AG10803 (cell line): ENCODE data around the gene CEP95.
"Not testable (repeated sequence)": the region's sequence is repeated elsewhere in the genome, so short reads cannot be mapped to it uniquely, and the experiment has no call there.

Experiments used
- DNase-seq: peaks from one replicate; pipeline ENCODE4 v3.0.0; 2010; ENCODE audit warnings: low read depth
- H3K4me3 ChIP-seq: 2 replicates; pipeline ENCODE4 v1.5.1; 2011; ENCODE audit warnings: mild to moderate bottlenecking, low read length, control low read depth
- TF ChIP-seq, protein P1 (sequence below): conservative IDR thresholded peaks from 2 replicates; pipeline ENCODE4 v1.5.1; 2011; ENCODE audit warnings: mild to moderate bottlenecking, low read length, control low read depth, inconsistent platforms

Gene CEP95

DNA sequence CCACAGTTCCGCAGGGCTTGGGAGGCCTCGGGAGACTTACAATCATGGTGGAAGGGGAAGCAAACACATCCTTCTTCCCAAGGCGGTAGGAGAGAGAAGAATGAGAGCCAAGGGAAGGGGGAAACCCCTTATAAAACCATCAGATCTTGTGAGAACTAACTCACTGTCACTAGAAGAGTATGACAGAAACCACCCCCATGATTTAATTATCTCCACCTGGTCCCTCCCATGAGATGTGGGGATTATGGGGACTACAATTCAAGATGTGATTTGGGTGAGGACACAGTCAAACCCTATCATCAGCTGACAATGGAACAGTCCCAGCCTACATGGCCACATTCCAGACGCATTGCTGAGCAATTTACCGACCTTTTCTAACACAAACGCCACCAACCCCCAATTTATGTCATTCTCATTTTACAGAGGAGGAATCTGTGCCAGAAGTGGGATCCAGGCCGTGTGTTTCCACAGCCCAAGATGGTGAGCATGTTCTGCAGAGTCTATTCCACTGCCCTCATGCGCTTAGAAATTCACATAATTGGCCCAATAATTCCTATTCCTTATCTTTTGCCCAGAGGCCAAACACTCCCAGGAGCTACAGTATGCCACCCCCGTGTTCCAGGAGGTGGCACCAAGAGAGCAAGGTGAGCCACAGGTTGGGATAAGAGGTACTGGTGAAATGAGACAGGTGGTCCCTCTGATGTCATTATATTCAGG is 40.6 kb upstream of the CEP95 start:
- TF ChIP-seq, protein P1, sequence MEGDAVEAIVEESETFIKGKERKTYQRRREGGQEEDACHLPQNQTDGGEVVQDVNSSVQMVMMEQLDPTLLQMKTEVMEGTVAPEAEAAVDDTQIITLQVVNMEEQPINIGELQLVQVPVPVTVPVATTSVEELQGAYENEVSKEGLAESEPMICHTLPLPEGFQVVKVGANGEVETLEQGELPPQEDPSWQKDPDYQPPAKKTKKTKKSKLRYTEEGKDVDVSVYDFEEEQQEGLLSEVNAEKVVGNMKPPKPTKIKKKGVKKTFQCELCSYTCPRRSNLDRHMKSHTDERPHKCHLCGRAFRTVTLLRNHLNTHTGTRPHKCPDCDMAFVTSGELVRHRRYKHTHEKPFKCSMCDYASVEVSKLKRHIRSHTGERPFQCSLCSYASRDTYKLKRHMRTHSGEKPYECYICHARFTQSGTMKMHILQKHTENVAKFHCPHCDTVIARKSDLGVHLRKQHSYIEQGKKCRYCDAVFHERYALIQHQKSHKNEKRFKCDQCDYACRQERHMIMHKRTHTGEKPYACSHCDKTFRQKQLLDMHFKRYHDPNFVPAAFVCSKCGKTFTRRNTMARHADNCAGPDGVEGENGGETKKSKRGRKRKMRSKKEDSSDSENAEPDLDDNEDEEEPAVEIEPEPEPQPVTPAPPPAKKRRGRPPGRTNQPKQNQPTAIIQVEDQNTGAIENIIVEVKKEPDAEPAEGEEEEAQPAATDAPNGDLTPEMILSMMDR = no peak
- no peak for DNase-seq
- no peak overlapping the region for H3K4me3 ChIP-seq

DNA sequence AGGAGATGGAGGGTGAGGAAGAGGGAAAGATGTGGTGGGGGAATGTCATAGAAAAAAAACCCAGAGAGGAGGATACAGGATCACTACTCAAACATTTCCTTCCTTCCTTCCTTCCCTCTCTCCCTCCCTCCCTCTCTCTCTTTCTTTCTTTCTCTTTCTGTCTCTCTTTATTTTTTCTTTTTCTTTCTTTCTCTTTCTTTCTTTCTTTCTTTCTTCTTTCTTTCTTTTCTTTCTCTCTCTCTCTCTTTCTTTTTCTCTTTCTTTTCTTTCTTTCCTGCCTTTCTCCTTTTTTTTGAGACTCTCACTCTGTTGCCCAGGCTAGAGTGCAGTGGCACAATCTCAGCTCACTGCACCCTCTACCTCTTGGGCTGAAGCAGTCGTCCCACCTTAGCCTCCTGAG is 39.9 kb upstream of the CEP95 start:
- not testable (repeated sequence) for H3K4me3 ChIP-seq, DNase-seq

DNA sequence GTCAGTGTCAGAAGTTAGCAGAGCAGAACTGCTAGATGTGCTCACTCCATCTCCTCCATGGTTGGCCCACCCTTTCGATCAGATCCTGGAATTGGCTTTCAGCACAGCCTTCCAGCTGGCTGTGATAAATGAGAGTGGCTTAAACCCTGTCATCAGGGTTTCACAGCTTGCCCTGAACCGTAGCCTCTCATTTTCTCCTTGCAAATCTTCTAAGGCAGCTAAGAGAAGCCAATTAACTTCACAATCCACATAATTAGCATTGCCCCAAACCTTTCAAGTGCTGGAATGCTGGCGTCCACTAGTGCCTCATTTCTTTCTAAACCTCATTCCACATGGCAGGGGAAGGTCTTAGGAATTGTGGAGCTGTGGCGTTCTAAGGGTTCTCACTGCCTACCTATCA is 36.2 kb upstream of the CEP95 start:
- DNase-seq = no peak
- TF ChIP-seq, protein P1 = no peak
- H3K4me3 ChIP-seq = no peak overlapping the region

DNA sequence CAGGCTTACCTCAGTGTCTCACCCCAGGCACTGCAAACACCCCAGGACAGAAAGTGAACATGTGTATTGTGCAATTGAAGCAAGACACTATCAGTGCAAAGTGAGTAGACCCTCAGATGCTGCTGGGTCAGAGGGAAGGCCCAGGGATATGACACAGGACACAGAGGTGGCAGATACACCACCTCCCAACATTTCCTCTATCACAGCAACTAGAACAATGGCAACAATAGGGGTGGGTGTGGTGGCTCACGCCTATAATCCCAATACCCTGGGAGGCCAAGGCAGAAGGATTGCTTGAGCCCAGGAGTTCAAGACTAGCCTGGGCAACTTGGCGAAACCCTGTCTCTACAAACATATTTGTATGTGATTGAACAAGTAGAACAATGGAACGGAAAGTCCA is 35.3 kb upstream of the CEP95 start:
- no peak overlapping the region for H3K4me3 ChIP-seq
- TF ChIP-seq, protein P1 = no peak
- DNase-seq = no peak

DNA sequence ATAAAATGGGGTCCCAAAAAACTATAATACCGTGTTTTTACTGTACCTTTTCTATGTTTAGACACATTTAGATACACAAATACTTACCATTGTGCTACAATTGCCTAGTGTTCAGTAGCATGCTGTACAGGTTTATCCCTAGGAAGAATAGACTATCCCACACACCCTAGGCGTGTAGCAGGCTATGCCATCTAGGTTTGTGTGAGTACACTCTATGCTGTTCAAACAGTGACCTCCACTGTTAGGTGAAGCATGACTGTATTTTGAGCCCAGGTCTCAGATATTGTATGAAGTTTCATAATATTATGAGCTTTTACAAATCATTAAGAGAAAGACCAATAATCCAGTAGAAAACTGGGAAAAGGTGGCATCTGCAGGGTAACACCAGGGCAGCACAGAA is 34.2 kb upstream of the CEP95 start:
- TF ChIP-seq, protein P1 = no peak
- no peak overlapping the region for H3K4me3 ChIP-seq

DNA sequence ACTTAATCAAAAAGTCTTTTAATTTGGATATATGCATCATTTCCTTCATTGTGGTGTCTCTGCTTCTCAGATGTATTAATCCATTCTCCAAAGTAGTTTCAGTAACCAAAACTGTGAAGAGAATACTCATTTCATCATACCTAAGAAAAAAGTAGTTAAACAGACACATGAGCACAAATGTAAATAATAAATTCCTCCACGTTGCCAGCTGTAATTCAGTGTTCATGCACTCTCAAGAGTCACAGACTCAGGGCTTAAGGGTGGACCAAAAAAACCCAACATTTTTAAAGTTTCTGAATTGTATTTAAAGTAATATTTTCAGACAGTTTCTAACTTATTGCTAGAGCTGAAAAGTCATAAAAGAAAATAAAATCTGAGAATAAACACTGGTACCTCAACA is 28.9 kb upstream of the CEP95 start:
- no peak for DNase-seq
- TF ChIP-seq, protein P1 = no peak
- H3K4me3 ChIP-seq = no peak overlapping the region

More for the DNA sequence above, 34.2 kb upstream of the CEP95 start:
- DNase-seq = no peak

DNA sequence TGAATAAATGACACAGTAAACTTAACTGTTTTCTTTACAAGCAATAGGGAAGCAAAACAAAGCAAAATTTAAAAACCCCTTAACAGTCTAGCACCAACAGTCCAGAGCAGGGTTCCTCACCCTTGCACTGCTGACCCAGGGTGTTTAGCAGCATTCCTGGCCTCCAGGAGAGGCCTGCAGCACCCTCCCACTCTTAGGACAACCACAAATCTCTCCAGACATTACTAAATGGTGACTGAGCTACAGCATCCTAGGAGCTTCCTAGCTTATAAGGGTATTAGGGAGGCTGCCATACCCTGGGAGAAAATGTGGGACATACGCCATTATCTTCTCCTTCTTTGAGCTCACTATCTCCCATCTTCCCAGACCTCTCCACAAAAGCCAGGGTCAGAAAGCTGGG is 25.8 kb upstream of the CEP95 start:
- no peak for DNase-seq
- TF ChIP-seq, protein P1 = no peak
- no peak overlapping the region for H3K4me3 ChIP-seq
